GM19324 (cell line): ENCODE results near the gene OPA3.

ENCODE experiments used
- ATAC-seq: cut with Tn5 transposase; IDR thresholded peaks from one replicate; pipeline ENCODE4 v1.9.1; 2021; ENCODE audit warnings: mild to moderate bottlenecking, moderate library complexity; ENCODE audit not compliant: unreplicated experiment, low FRiP score

Gene OPA3

GRCh38 chr19:45484273-45484945 lies 100.2 kb downstream of the OPA3 start:
- no peak for ATAC-seq

DNA sequence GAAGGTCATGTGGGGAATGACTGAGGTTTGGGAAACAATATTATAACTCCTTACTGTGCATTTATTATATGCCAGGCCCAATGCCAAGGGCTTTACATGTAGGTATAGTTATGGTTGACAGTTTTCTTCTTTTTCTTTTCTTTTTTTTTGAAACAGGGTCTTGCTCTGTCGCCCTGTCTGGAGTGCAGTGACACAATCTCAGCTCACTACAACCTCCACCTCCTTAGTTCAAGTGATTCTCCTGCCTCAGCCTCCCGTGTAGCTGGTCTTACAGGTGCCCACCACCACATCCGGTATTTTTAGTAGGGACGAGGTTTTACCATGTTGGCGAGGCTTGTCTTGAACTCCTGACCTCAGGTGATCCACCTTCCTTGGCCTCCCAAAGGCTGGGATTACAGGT lies 101.6 kb downstream of the OPA3 start:
- ATAC-seq, result no peak

DNA sequence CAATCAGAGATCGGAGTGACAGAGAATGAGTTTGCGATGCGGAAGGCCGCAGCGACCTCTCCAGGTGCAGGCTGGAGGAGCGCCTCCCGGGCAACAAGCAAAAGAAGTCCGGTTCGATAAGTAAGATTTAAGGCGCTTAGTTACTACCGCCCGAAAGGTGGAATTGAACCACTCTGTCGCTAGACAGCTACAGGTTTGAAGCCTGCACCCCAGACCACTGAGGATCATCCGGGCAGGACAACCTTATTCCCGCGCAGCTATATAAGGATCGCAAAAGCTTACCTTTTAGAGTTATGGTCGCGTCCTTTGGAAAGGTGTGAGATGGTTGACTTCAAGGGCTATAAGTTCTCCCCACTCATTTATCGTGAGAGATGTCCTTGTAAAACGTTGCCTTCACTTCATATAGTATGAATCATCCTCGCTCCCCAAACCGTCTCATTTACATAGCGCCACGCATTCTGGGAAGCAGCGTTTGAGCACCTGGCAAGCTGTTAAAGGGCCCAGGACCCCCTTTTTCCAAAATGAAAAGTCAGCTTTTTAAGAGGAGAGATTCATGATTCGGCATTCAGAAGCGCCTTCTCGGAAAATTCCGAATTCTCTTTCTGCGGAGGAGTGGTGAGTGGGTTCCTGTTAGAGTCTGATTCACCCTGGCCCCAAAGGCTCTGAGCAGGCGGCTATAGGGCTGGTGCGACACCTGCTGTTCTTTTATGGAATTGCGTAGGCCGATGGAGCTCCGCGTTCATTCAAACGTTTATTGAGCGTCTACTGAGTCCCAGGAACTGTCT lies 106.0 kb downstream of the OPA3 start:
- ATAC-seq, result peak; percentile 71

DNA sequence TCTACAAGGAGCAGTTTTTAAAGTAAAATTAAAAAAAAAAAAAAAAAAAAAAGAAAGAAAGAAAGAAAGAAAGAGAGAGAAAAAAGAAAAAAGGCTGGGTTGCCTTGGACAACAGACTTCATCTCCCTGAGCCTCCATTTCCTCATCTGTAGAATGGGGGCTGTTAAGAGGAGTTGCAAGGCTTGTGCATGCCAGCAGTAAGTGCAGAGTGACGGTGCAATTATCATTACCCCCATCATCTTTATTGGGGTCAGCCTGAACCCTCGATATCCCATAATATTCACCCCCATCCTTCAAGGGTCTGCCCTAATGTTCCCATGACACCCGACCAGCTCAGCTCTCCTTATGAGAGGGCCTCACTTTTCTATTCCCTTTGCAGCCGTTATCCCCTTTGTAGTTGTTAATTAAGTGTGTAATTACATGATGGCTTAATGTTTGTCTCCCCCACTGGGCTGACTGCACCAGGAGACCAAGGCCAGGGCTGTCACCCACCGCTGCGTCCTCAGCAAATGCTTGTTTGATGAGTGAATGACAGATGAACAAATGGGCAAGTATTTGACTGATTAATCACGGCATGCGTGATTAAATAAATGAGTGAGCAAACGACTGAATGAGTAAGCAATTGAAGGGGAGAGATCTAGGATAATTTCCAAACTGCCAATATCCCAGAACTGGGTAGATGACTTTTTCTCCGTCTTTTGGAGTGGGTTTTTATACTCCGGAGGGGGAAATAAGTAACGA lies 106.7 kb downstream of the OPA3 start:
- no peak for ATAC-seq
